WERI-Rb-1 (cell line): ENCODE data around the gene PEX10.
A peak's percentile ranks its signal among the peaks of the same experiment; 100 is the strongest.
"Not testable (repeated sequence)": the region's sequence is repeated elsewhere in the genome, so short reads cannot be mapped to it uniquely, and the experiment has no call there.

ENCODE experiments used
- DNase-seq: peaks from one replicate; pipeline ENCODE4 v3.0.0-alpha.2; 2020
- H3K27ac ChIP-seq: fragments of 250-450 bp; sonication (Bioruptor Pico); 2 replicates; pipeline ENCODE4 v1.5.1; 2020; ENCODE audit warnings: mild to moderate bottlenecking, moderate library complexity
- H3K27me3 ChIP-seq: fragments of 250-450 bp; sonication (Bioruptor Pico); 2 replicates; pipeline ENCODE4 v1.5.1; 2021; ENCODE audit warnings: mild to moderate bottlenecking, low read depth, moderate library complexity; ENCODE audit not compliant: insufficient read depth, severe bottlenecking
- H3K36me3 ChIP-seq: fragments of 250-450 bp; sonication (Bioruptor Pico); 2 replicates; pipeline ENCODE4 v1.5.1; 2020; ENCODE audit warnings: mild to moderate bottlenecking, moderate library complexity
- H3K4me3 ChIP-seq: 2 replicates; pipeline ENCODE4 v1.5.1; 2011; ENCODE audit warnings: low read depth, mild to moderate bottlenecking, control low read depth, low read length
- H3K9me3 ChIP-seq: fragments of 250-450 bp; sonication (Bioruptor Pico); 2 replicates; pipeline ENCODE4 v1.5.1; 2021; ENCODE audit warnings: mild to moderate bottlenecking, moderate library complexity; ENCODE audit not compliant: severe bottlenecking
- CTCF ChIP-seq: IDR thresholded peaks from 2 replicates; pipeline ENCODE4 v1.5.1; 2011; ENCODE audit warnings: low read depth, mild to moderate bottlenecking, control low read depth, inconsistent platforms, low read length

PEX10 gene

GRCh38 chr1:2412395-2412772, at the start of gene PEX10:
PEX10 (minus strand) TSS chr1:2412564; CDS start chr1:2412502, 62 bp downstream.
- DNase-seq, result peak; percentile 98
- H3K9me3 ChIP-seq, result no peaks in the 10 kb centered on the region
- no peaks in the 10 kb centered on the region for H3K27me3 ChIP-seq
- H3K4me3 ChIP-seq, result peak within 1 kb of the TSS; percentile 76
- no peak for TF ChIP-seq CTCF
- H3K36me3 ChIP-seq, result peaks cover 3% of the 10 kb centered on the region; the same call in 1 of the 2 replicates
- H3K27ac ChIP-seq, result peak within 1 kb of the TSS; percentile 78

- Histone ChIP-seq H3K27ac (peak overlapping the region; percentile 28), H3K4me3 (no peak overlapping the region), H3K9me3 (no peaks in the 10 kb centered on the region), H3K27me3 (no peaks in the 10 kb centered on the region), H3K36me3 (no peaks in the 10 kb centered on the region)
- TF ChIP-seq CTCF, result no peak
- DNase-seq, result no peak
Measured at GRCh38 chr1:2460996-2461751, 48.8 kb upstream of the PEX10 start.

- TF ChIP-seq CTCF, result no peak
- Histone ChIP-seq H3K36me3 (no peaks in the 10 kb centered on the region), H3K9me3 (no peaks in the 10 kb centered on the region), H3K27ac (peak overlapping the region; percentile 28), H3K27me3 (no peaks in the 10 kb centered on the region), H3K4me3 (no peak overlapping the region)
- peak; percentile 56 for DNase-seq
Measured at GRCh38 chr1:2460203-2460602, 47.8 kb upstream of the PEX10 start.

- no peaks in the 10 kb centered on the region for H3K36me3 ChIP-seq
- peak overlapping the region; percentile 28 for H3K27ac ChIP-seq
- no peaks in the 10 kb centered on the region for H3K9me3 ChIP-seq
- peak; percentile 57 for DNase-seq
- no peak overlapping the region for H3K4me3 ChIP-seq
- H3K27me3 ChIP-seq, result no peaks in the 10 kb centered on the region
- TF ChIP-seq CTCF, result peak; percentile 79
Measured at GRCh38 chr1:2459757-2460156, 47.4 kb upstream of the PEX10 start.

- H3K27ac ChIP-seq, H3K27me3 ChIP-seq, H3K4me3 ChIP-seq, DNase-seq, H3K36me3 ChIP-seq, H3K9me3 ChIP-seq: not testable (repeated sequence)
Measured at GRCh38 chr1:2459102-2459753, 46.9 kb upstream of the PEX10 start.

- Histone ChIP-seq H3K27me3 (no peaks in the 10 kb centered on the region), H3K36me3 (no peaks in the 10 kb centered on the region), H3K4me3 (no peak overlapping the region), H3K9me3 (no peaks in the 10 kb centered on the region), H3K27ac (no peak overlapping the region)
- no peak for DNase-seq
- no peak for TF ChIP-seq CTCF
Measured at GRCh38 chr1:2458687-2459086, 46.3 kb upstream of the PEX10 start.
